Gastroesophageal sphincter (tissue), 3 donors: Measurements from ENCODE around the gene TMEM273.

Experiments used
- CTCF ChIP-seq, 4 experiments: fragments of 200-600 bp in 2 of 4; fragments of 450-650 bp in 2 of 4; sonication (generic) in 1 of 4; IDR thresholded peaks; one replicate each; pipeline ENCODE4 v1.5.1; 2017 to 2019; ENCODE audit warnings: antibody characterized with exemption in 4 of 4, mild to moderate bottlenecking in 2 of 4, moderate library complexity in 2 of 4
- EP300 ChIP-seq: sonication (generic); formaldehyde crosslinking; IDR thresholded peaks from one replicate; pipeline ENCODE4 v1.6.1; 2017; ENCODE audit warnings: antibody characterized with exemption, mild to moderate bottlenecking
- POLR2A ChIP-seq, 2 donors: fragments of 450-650 bp; IDR thresholded peaks; one replicate each; pipeline ENCODE4 v1.6.1; 2017; ENCODE audit warnings: antibody characterized with exemption in 2 of 2, mild to moderate bottlenecking in 2 of 2, moderate library complexity in 1 of 2
- POLR2AphosphoS5 ChIP-seq: sonication (generic); formaldehyde crosslinking; IDR thresholded peaks from one replicate; pipeline ENCODE4 v1.6.1; 2017; ENCODE audit warnings: antibody characterized with exemption

GRCh38 chr10:49112851-49113250 lies 75.3 kb downstream of the TMEM273 start:
- TF ChIP-seq POLR2A (IDR thresholded peaks at IDR 0.05) (no peak), EP300 (no peak), CTCF (IDR thresholded peaks at IDR 0.05) (no peak), POLR2AphosphoS5 (no peak)
